PFSK-1 (cell line): ENCODE data around the gene U2AF2.

Experiments used
- FOXP2 ChIP-seq: optimal IDR thresholded peaks from 2 replicates; pipeline ENCODE3; 2011; ENCODE audit warnings: borderline replicate concordance, control low read depth, inconsistent platforms; ENCODE audit not compliant: insufficient read depth; ENCODE audit errors: extremely low read length, extremely low read depth
- POLR2AphosphoS5 ChIP-seq: IDR thresholded peaks from 2 replicates; pipeline ENCODE4 v1.6.1; 2012; ENCODE audit warnings: low read depth, mild to moderate bottlenecking, control low read depth, low read length, moderate library complexity
- SIN3A ChIP-seq: IDR thresholded peaks from 2 replicates; pipeline ENCODE4 v1.6.1; 2012; ENCODE audit warnings: mild to moderate bottlenecking, low read length, moderate library complexity, borderline replicate concordance; ENCODE audit not compliant: insufficient read depth
- TAF1 ChIP-seq: IDR thresholded peaks from 2 replicates; pipeline ENCODE4 v1.6.1; 2012; ENCODE audit warnings: low read length, control low read depth, borderline replicate concordance; ENCODE audit not compliant: insufficient read depth
- TF ChIP-seq, protein P1 (sequence below), 2 experiments: IDR thresholded peaks; 2 replicates each; pipeline versions ENCODE4 v1.6.1 to v1.8.0; 2011 to 2012; ENCODE audit warnings: low read depth in 2 of 2, low read length in 2 of 2, control low read depth in 1 of 2, inconsistent platforms in 1 of 2, mild to moderate bottlenecking in 1 of 2, moderate library complexity in 1 of 2; ENCODE audit not compliant: insufficient read depth in 1 of 2

The U2AF2 gene

DNA sequence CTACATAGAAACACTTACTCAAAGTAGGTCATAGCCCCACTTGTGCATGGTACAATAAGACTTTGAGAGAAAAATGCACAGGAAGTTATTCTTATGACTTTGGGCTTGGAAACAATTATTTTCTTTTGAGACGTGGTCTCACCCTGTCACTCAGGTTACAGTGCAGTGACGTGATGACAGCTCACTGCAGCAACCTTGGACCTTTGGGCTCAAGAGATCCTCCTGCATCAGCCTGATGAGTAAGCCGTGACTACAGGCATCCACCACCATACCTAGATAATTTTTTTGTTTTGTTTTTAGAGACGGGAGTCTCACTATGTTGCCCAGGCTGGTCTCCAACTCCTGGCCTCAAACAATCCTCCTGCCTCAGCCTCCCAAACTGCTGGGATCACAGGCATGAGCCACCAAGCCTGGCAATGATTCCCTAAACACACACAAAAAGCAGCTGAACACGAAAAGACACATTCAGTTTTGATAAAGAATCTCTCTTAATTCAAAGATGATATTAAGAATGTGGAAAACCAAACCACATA is 65.4 kb downstream of the U2AF2 start:
- TF ChIP-seq TAF1, result no peak
- TF ChIP-seq, protein P1, sequence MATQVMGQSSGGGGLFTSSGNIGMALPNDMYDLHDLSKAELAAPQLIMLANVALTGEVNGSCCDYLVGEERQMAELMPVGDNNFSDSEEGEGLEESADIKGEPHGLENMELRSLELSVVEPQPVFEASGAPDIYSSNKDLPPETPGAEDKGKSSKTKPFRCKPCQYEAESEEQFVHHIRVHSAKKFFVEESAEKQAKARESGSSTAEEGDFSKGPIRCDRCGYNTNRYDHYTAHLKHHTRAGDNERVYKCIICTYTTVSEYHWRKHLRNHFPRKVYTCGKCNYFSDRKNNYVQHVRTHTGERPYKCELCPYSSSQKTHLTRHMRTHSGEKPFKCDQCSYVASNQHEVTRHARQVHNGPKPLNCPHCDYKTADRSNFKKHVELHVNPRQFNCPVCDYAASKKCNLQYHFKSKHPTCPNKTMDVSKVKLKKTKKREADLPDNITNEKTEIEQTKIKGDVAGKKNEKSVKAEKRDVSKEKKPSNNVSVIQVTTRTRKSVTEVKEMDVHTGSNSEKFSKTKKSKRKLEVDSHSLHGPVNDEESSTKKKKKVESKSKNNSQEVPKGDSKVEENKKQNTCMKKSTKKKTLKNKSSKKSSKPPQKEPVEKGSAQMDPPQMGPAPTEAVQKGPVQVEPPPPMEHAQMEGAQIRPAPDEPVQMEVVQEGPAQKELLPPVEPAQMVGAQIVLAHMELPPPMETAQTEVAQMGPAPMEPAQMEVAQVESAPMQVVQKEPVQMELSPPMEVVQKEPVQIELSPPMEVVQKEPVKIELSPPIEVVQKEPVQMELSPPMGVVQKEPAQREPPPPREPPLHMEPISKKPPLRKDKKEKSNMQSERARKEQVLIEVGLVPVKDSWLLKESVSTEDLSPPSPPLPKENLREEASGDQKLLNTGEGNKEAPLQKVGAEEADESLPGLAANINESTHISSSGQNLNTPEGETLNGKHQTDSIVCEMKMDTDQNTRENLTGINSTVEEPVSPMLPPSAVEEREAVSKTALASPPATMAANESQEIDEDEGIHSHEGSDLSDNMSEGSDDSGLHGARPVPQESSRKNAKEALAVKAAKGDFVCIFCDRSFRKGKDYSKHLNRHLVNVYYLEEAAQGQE (IDR thresholded peaks at IDR 0.05; ENCODE audit: insufficient read depth in 1 of 2, low read depth in 2 of 2, low read length in 2 of 2), result no peak
- no peak for TF ChIP-seq FOXP2
- no peak for TF ChIP-seq POLR2AphosphoS5
- no peak for TF ChIP-seq SIN3A

DNA sequence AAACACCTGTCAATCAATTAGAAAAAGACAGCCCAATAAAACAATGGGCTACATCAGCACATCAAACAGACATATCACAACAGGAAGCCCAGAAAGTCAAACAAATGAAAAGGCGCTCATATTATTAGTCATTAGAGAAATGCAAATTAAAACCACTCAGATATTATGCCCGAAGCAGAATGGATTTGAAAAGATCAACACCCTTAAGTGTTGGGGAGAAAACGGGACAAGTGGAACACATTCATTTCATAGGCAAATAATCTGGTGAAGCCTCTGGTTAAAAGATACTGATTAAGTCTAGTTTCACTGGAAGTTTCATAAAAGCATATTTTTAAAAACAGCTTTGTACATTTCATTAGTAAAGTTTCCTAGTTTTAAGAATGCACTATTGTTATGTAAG is 66.0 kb downstream of the U2AF2 start:
- TF ChIP-seq TAF1, result no peak
- TF ChIP-seq, protein P1 (IDR thresholded peaks at IDR 0.05; ENCODE audit: insufficient read depth in 1 of 2, low read depth in 2 of 2, low read length in 2 of 2), result no peak
- no peak for TF ChIP-seq FOXP2
- TF ChIP-seq POLR2AphosphoS5, result no peak
- TF ChIP-seq SIN3A, result no peak

DNA sequence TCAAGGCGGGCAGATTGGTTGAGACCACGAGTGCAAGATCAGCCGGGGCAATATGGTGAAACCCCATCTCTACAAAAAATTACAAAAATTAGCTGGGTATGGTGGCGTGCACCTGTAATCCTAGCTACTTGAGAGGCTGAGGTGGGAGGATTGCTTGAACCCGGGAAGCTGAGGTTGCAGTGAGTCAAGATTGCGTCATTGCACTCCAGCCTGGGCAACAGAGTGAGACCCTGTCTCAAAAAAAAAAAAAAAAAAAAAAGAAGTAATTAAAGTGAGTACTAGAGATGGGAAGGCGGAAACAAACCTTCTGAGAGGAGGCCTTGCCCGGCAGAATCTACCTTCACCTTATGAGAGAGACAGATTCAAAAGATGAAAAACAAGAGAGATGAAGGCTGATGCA is 68.7 kb downstream of the U2AF2 start:
- no peak for TF ChIP-seq SIN3A
- TF ChIP-seq TAF1, result no peak
- no peak for TF ChIP-seq FOXP2
- TF ChIP-seq, protein P1 (IDR thresholded peaks at IDR 0.05; ENCODE audit: insufficient read depth in 1 of 2, low read depth in 2 of 2, low read length in 2 of 2), result no peak
- TF ChIP-seq POLR2AphosphoS5, result no peak
